K562 (cell line): Measurements from ENCODE around the gene HDAC6. TPM values are rescaled to one million over a fixed set of nuclear protein-coding genes. Genes with fewer than 3 reads are reported as not detected.

ENCODE experiments used
- ARID4B ChIP-seq: sonication (generic); formaldehyde crosslinking; IDR thresholded peaks from 2 replicates; pipeline ENCODE4 v1.8.0; 2022; ENCODE audit warnings: mild to moderate bottlenecking, missing genetic modification reagents
- BCOR ChIP-seq: fragments of 450-650 bp; IDR thresholded peaks from 2 replicates; pipeline ENCODE4 v1.6.1; 2016
- DNMT1 ChIP-seq: fragments of 450-650 bp; IDR thresholded peaks from 2 replicates; pipeline ENCODE4 v1.6.1; 2016; ENCODE audit warnings: antibody characterized with exemption, mild to moderate bottlenecking
- ELF4 ChIP-seq: fragments of 450-650 bp; formaldehyde crosslinking; IDR thresholded peaks from 2 replicates; pipeline ENCODE4 v1.4.0; 2022; ENCODE audit warnings: missing genetic modification characterization
- EP400 ChIP-seq: fragments of 450-650 bp; IDR thresholded peaks from 2 replicates; pipeline ENCODE4 v1.6.1; 2017; ENCODE audit warnings: antibody characterized with exemption, mild to moderate bottlenecking, moderate library complexity
- GTF3C2 ChIP-seq: IDR thresholded peaks from 3 replicates; pipeline ENCODE4 v1.6.1; 2011; ENCODE audit warnings: borderline replicate concordance, mild to moderate bottlenecking, moderate library complexity; ENCODE audit not compliant: insufficient read length; ENCODE audit errors: extremely low read depth
- HIVEP1 ChIP-seq: fragments of 250-450 bp; sonication (Bioruptor Pico); IDR thresholded peaks from 2 replicates; pipeline ENCODE4 v1.4.0; 2020; ENCODE audit warnings: mild to moderate bottlenecking
- IRF2 ChIP-seq: sonication (generic); formaldehyde crosslinking; IDR thresholded peaks from 2 replicates; pipeline ENCODE4 v1.8.1; 2022; ENCODE audit warnings: mild to moderate bottlenecking, missing genetic modification reagents
- NELFE ChIP-seq: IDR thresholded peaks from 2 replicates; pipeline ENCODE4 v1.6.1; 2011; ENCODE audit warnings: mild to moderate bottlenecking; ENCODE audit not compliant: insufficient read depth, insufficient read length
- NR2F6 ChIP-seq: fragments of 450-650 bp; formaldehyde crosslinking; IDR thresholded peaks from 2 replicates; pipeline ENCODE4 v1.4.0; 2020; ENCODE audit warnings: mild to moderate bottlenecking
- POLR2G ChIP-seq: fragments of 200-400 bp; formaldehyde crosslinking; IDR thresholded peaks from 2 replicates; pipeline ENCODE4 v1.6.1; 2017; ENCODE audit warnings: low read depth, mild to moderate bottlenecking, antibody characterized with exemption, low read length, moderate library complexity
- WHSC1 ChIP-seq: IDR thresholded peaks from one replicate; pipeline ENCODE4 v1.6.1; 2012; ENCODE audit warnings: low read length, control low read depth, inconsistent platforms
- ZBTB17 ChIP-seq: fragments of 450-650 bp; formaldehyde crosslinking; IDR thresholded peaks from 2 replicates; pipeline ENCODE4 v1.4.0; 2020; ENCODE audit warnings: mild to moderate bottlenecking
- ZFP36 ChIP-seq: fragments of 150-350 bp; IDR thresholded peaks from 2 replicates; pipeline ENCODE4 v1.6.1; 2018; ENCODE audit warnings: low read length, low read depth; ENCODE audit not compliant: partially characterized antibody
- ZNF143 ChIP-seq: sonication (generic); formaldehyde crosslinking; IDR thresholded peaks from 2 replicates; pipeline ENCODE4 v1.9.0; 2022; ENCODE audit warnings: mild to moderate bottlenecking, missing genetic modification reagents
- ZNF146 ChIP-seq: IDR thresholded peaks from one replicate; pipeline ENCODE4 v1.6.1; 2018; ENCODE audit warnings: missing compliant biosample characterization; ENCODE audit not compliant: unreplicated experiment
- ZNF445 ChIP-seq: fragments of 250-450 bp; sonication (Bioruptor Pico); IDR thresholded peaks from 2 replicates; pipeline ENCODE4 v1.4.0; 2020; ENCODE audit warnings: low read depth, mild to moderate bottlenecking, moderate library complexity
- ZNF589 ChIP-seq: fragments of 200-800 bp; sonication (Bioruptor generic); IDR thresholded peaks from 2 replicates; pipeline ENCODE4 v1.6.1; 2016; ENCODE audit warnings: low read depth, missing genetic modification characterization, missing compliant biosample characterization
- ZNF717 ChIP-seq: fragments of 250-450 bp; sonication (Bioruptor Pico); IDR thresholded peaks from 2 replicates; pipeline ENCODE4 v1.5.0; 2021
- ZNF778 ChIP-seq: fragments of 450-650 bp; formaldehyde crosslinking; IDR thresholded peaks from 2 replicates; pipeline ENCODE4 v1.4.0; 2020; ENCODE audit warnings: mild to moderate bottlenecking, moderate library complexity
- polyA plus RNA-seq, 8 experiments: library from polyadenylated mRNA; depleted of rRNA in 4 of 8; stranded (reverse) in 5 of 8; unstranded in 3 of 8; fragments of >200 nt; fragmentation: Nextera tagmentation in 2 of 8; fragmentation: Illumina TruSeq in 1 of 8; extraction: Ambion mirVana in 2 of 8; extraction: Trizol in 1 of 8; gene quantifications; 2 replicates each; pipeline versions ENCODE4 v1.2.1 to v1.2.3, GENCODE V29; 2011 to 2014; ENCODE audit warnings: inconsistent platforms in 1 of 8, missing spikeins in 1 of 8
- total RNA-seq, 7 experiments: library from RNA; depleted of rRNA in 6 of 7; stranded (reverse); fragments of >200 nt in 6 of 7; fragmentation: Illumina TruSeq in 2 of 7; extraction: Trizol in 2 of 7; gene quantifications; 2 replicates each; pipeline versions ENCODE4 v1.2.1 to v1.2.3, GENCODE V29; 2011 to 2021; ENCODE audit warnings: low replicate concordance in 1 of 7
- TF ChIP-seq, protein P1 (sequence below): fragments of 450-650 bp; IDR thresholded peaks from 2 replicates; pipeline ENCODE4 v1.6.1; 2016; ENCODE audit warnings: mild to moderate bottlenecking

Gene HDAC6
- total and polyA plus RNA-seq, 9 of the 15 experiments (the other 6 are each of a cell fraction or from before 2014, with no cell fraction given), result 29.9 to 101 (median 71.2) TPM

DNA sequence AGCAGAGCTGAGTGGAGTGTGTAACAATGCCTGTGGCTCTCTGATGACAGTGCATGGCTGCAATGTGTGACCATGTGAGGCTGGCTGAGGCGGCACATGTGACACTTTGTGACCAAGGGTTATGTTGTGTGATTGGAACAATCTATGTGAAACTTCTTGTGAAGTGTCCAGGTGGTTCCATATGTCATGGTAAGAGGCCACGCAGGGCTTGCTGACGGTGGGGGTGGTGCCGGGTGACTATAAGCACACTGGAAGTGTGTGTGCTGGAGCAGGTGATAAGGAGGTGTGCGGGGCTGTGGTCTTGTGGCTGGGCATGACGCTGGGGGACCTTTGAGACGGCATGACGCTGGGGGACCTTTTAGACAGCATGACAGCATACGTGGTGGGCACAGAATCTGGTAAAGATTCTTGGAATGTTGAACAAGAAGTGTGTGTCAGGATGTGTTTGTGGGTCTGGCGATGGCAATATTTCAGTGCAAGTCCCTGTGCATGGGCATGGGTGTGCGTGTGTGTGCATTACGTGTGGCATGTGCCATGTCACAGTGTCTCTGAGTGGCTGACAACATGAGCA, 7.4 kb upstream of the HDAC6 start (continued):
- TF ChIP-seq ARID4B (no peak; the same call in 1 of the 2 replicates), GTF3C2 (no peak), ELF4 (CRISPR knock-in tag) (peak; percentile 29; the same call in 1 of the 2 replicates), IRF2 (no peak), ZNF589 (CRISPR knock-in tag) (no peak), BCOR (no peak), ZNF445 (CRISPR knock-in tag) (no peak), DNMT1 (no peak), EP400 (no peak), WHSC1 (no peak), ZFP36 (no peak), ZNF717 (CRISPR knock-in tag) (no peak), ZNF143 (CRISPR knock-in tag) (0 out of 2 replicates have a peak, but pooled peaks have one; percentile 47), ZNF778 (CRISPR knock-in tag) (no peak), HIVEP1 (CRISPR knock-in tag) (no peak), ZBTB17 (no peak), ZNF146 (CRISPR knock-in tag) (no peak), POLR2G (no peak), NR2F6 (no peak), NELFE (no peak)
- TF ChIP-seq, protein P1, sequence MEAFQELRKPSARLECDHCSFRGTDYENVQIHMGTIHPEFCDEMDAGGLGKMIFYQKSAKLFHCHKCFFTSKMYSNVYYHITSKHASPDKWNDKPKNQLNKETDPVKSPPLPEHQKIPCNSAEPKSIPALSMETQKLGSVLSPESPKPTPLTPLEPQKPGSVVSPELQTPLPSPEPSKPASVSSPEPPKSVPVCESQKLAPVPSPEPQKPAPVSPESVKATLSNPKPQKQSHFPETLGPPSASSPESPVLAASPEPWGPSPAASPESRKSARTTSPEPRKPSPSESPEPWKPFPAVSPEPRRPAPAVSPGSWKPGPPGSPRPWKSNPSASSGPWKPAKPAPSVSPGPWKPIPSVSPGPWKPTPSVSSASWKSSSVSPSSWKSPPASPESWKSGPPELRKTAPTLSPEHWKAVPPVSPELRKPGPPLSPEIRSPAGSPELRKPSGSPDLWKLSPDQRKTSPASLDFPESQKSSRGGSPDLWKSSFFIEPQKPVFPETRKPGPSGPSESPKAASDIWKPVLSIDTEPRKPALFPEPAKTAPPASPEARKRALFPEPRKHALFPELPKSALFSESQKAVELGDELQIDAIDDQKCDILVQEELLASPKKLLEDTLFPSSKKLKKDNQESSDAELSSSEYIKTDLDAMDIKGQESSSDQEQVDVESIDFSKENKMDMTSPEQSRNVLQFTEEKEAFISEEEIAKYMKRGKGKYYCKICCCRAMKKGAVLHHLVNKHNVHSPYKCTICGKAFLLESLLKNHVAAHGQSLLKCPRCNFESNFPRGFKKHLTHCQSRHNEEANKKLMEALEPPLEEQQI, result no peak
